ENCODE results near the gene EFS. TPM values are rescaled to one million over a fixed set of nuclear protein-coding genes. Genes with fewer than 3 reads are reported as not detected.

The EFS gene
- total and polyA plus RNA-seq, 12 donors, result 1.1 to 6.0 (median 2.3) TPM

DNA sequence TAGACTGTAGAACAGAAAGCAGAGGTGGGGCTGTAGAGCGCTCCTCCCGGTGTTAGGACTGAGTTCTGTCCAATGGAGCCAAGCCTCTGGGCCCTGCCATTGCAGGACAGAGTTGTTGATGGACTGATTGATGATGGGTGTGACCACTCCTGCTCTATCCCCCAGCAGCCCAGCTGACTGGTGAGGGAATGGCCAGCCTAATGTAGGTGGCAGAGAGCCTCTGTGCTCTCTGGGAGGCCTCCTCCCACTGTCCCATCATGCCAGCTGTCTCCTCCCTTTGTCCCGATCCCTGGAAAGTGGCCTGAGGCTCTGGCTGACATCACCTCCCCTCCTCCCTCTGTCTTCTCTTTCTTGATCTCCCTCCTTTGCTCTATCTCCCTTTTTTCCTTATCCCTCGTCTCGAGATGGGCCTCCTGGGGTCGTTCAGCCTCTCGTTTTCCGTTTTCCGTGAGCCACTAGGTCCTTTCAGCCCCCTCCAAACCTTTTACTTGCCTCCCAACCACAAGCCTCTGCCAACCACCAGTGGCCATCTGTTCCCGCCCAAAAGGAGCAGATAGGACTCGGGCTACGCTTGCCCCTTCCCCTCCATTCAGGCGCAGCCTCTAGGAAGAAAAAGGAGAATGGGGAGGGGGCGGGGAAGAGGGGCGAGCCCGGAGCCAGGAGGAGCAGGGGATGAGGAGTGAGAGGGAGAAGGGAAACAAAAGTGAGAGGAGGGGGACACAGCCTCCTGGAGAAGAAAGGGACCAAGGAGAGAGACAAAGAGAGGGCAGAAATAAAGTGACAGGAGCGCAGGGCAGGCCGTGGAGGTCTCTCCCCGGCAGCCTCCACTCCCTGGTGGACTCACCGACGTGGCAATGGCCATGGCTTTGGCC lies 572 bp downstream of the EFS start:
- Histone ChIP-seq H3K36me3 (peaks cover 0 to 6% (median 0%) of the 10 kb centered on the region in 9 donors), H3K4me3 (peak overlapping the region; percentile 26 to 63 (median 58)), H3K4me1 (peaks cover 0 to 22% (median 5%) of the 10 kb centered on the region in 9 donors), H3K9me3 (no peaks in the 10 kb centered on the region), H3K27me3 (peaks cover 0 to 45% (median 18%) of the 10 kb centered on the region in 7 donors), H3K27ac (peak overlapping the region; percentile 50 to 90 (median 86))
- TF ChIP-seq, protein P1, sequence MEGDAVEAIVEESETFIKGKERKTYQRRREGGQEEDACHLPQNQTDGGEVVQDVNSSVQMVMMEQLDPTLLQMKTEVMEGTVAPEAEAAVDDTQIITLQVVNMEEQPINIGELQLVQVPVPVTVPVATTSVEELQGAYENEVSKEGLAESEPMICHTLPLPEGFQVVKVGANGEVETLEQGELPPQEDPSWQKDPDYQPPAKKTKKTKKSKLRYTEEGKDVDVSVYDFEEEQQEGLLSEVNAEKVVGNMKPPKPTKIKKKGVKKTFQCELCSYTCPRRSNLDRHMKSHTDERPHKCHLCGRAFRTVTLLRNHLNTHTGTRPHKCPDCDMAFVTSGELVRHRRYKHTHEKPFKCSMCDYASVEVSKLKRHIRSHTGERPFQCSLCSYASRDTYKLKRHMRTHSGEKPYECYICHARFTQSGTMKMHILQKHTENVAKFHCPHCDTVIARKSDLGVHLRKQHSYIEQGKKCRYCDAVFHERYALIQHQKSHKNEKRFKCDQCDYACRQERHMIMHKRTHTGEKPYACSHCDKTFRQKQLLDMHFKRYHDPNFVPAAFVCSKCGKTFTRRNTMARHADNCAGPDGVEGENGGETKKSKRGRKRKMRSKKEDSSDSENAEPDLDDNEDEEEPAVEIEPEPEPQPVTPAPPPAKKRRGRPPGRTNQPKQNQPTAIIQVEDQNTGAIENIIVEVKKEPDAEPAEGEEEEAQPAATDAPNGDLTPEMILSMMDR (IDR thresholded peaks at IDR 0.05), result no peak
- intact Hi-C loops (cut with DNase I), result loop anchor here in 2 of 10 donors (5.0 kb wide), 2 partner anchors 37 to 102 kb away; no protein-coding TSS in a partner anchor
- ATAC-seq, result peak in 7 of 8 donors; percentile 5 to 36 (median 17)
- 34 to 44% methylated on average over 21 of the region's 21 CpGs for WGBS, 2 donors
- no peak for DNase-seq

DNA sequence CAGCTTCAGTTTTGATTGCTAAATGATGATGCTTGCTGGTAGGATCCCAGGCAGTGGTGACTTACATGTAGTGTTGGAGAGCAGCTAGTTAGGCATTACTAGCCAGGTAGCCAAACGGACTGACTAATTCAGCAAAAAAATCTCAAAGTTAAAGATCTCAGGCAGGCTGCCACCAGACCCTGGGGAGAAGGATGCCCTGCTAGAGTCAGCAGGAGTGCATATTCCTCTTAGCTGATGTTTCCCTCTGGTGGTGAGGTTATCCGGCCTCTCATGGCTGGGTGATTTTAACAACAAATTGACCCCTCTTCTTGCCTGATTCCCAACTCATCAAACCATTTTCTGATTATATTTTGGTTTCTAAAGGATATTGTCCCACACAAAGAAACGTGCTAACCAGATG lies 2.8 kb downstream of the EFS start:
- DNase-seq, result no peak
- intact Hi-C loops (cut with DNase I), result no loop called here
- H3K4me1 ChIP-seq, result peaks cover 0 to 27% (median 6%) of the 10 kb centered on the region in 9 donors

DNA sequence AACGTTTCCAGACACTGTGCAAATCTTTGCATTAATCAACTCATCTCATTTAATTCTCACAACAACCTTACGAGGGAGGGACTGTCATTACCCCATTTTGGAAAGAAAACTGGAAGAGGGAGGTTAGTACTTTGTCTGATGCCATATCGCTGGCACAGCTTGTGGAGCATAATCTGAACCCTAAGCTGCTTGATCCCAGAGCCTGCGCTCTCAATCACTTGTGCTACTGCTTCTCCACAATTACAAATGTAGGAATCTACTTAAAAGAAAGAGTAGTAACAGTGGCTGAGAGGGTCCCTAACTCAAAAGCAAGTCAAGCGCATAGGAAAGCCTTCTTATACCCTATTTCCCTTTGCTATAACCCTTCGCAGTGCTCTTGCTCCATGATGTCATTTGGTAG lies 3.2 kb downstream of the EFS start:
- no peak overlapping the region for H3K4me3 ChIP-seq
- peaks cover 0 to 37% (median 18%) of the 10 kb centered on the region in 7 donors for H3K27me3 ChIP-seq
- no peaks in the 10 kb centered on the region for H3K9me3 ChIP-seq
- intact Hi-C loops (cut with DNase I), result no loop called here
- peaks cover 0 to 26% (median 6%) of the 10 kb centered on the region in 9 donors for H3K4me1 ChIP-seq
- 77 to 83% methylated on average over 6 of the region's 6 CpGs for WGBS, 2 donors
- DNase-seq (no peak), ATAC-seq (no peak)
- H3K36me3 ChIP-seq, result peaks cover 0 to 17% (median 0%) of the 10 kb centered on the region in 9 donors
- TF ChIP-seq, protein P1 (IDR thresholded peaks at IDR 0.05), result no peak
- H3K27ac ChIP-seq, result peak overlapping the region in 2 of 10 donors; percentile 7 to 12

More for the DNA sequence above, 2.8 kb downstream of the EFS start:
- Histone ChIP-seq H3K36me3 (peaks cover 0 to 13% (median 0%) of the 10 kb centered on the region in 9 donors), H3K9me3 (no peaks in the 10 kb centered on the region), H3K27me3 (peaks cover 0 to 42% (median 18%) of the 10 kb centered on the region in 7 donors), H3K27ac (peak overlapping the region in 1 of 10 donors; percentile 12), H3K4me3 (no peak overlapping the region)
- TF ChIP-seq, protein P1 (IDR thresholded peaks at IDR 0.05), result peak in 1 of 9 donors; percentile 9
- no peak for ATAC-seq
- WGBS, 2 donors, result 59 to 74% methylated on average over 3 of the region's 3 CpGs

DNA sequence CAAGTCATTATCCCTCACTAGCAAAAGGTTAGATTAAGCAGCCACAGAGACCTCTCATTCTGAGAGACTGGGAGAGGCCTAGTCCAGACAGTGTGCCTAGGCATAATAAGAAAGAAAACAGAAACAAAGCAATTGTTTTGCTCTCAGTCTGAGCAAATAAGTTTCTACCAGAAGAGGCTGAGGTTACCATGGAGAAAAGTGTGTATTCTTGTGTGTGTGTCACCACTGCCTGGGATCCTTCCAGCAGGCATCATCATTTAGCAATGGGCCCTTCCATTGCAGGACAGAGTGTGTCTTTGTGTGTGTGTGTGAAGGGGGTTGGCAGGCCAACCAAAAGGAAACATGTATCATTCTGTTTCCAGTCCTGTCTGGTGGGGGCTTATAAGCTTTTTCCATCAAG lies 3.7 kb downstream of the EFS start:
- DNase-seq, result no peak
- Histone ChIP-seq H3K4me1 (peaks cover 0 to 22% (median 6%) of the 10 kb centered on the region in 9 donors), H3K9me3 (no peaks in the 10 kb centered on the region), H3K4me3 (no peak overlapping the region), H3K27me3 (peaks cover 0 to 33% (median 18%) of the 10 kb centered on the region in 7 donors), H3K27ac (peak overlapping the region in 1 of 10 donors; percentile 7), H3K36me3 (peaks cover 0 to 20% (median 0%) of the 10 kb centered on the region in 9 donors)
- TF ChIP-seq, protein P1 (IDR thresholded peaks at IDR 0.05), result no peak
- ATAC-seq, result no peak
- intact Hi-C loops (cut with DNase I), result no loop called here
